ENCODE data around the gene INPP5E.

INPP5E gene

DNA sequence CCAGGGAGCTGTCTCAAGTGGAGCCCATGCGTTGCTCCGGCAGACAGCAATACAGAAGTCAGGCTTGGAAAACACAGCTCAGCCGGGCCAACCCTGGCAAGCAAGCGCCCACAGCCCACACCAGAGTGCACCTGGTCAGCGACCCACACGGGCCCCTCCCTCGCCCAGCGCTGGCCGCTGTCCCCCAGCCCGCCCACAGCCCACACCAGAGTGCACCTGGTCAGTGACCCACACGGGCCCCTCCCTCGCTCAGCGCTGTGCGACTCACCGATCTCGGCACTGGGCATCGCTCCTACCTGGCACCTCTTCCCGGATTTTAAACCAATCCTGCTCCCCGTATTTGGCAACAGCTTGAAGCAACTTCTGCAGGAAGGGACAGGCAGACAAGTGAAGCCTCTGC is 52.4 kb downstream of the INPP5E start:
- no peaks in the 10 kb centered on the region for H4K20me1 ChIP-seq (ENCODE audit: insufficient read depth, low read length)
- no peak overlapping the region for H3K4me3 ChIP-seq (ENCODE audit: low read depth, low read length, poor library complexity, severe bottlenecking)
- H3K9me3 ChIP-seq (ENCODE audit: low read length), result no peaks in the 10 kb centered on the region
- H3K36me3 ChIP-seq (ENCODE audit: insufficient read depth, low read length), result peaks cover 86% of the 10 kb centered on the region
- no peaks in the 10 kb centered on the region for H3F3A ChIP-seq (ENCODE audit: insufficient read depth, low read length)
- H3K27ac ChIP-seq (ENCODE audit: low read depth, low read length, poor library complexity, severe bottlenecking), result no peak overlapping the region
- no peaks in the 10 kb centered on the region for H3K4me1 ChIP-seq (ENCODE audit: insufficient read depth, low read length, severe bottlenecking)
- no peak overlapping the region for H3K4me2 ChIP-seq (ENCODE audit: low read length)
- TF ChIP-seq CTCF (IDR thresholded peaks at IDR 0.05; ENCODE audit: low read length) (no peak), EZH2 (IDR thresholded peaks at IDR 0.05; ENCODE audit: borderline replicate concordance, low read length) (no peak)
- H3K9ac ChIP-seq (ENCODE audit: low read length), result no peak overlapping the region
- H2AFZ ChIP-seq (ENCODE audit: low read length), result no peak overlapping the region
- no peaks in the 10 kb centered on the region for H3K79me2 ChIP-seq (ENCODE audit: insufficient read depth, low read length)
- H3K9me2 ChIP-seq (ENCODE audit: low read depth, low read length), result no peaks in the 10 kb centered on the region
- no peaks in the 10 kb centered on the region for H3K27me3 ChIP-seq (ENCODE audit: insufficient read depth, low read length)

- H3K4me1 ChIP-seq (ENCODE audit: insufficient read depth, low read length, severe bottlenecking), result no peaks in the 10 kb centered on the region
- no peak overlapping the region for H2AFZ ChIP-seq (ENCODE audit: low read length)
- H4K20me1 ChIP-seq (ENCODE audit: insufficient read depth, low read length), result no peaks in the 10 kb centered on the region
- H3K9ac ChIP-seq (ENCODE audit: low read length), result no peak overlapping the region
- no peaks in the 10 kb centered on the region for H3F3A ChIP-seq (ENCODE audit: insufficient read depth, low read length)
- H3K36me3 ChIP-seq (ENCODE audit: insufficient read depth, low read length), result peaks cover 86% of the 10 kb centered on the region
- no peaks in the 10 kb centered on the region for H3K9me2 ChIP-seq (ENCODE audit: low read depth, low read length)
- H3K27me3 ChIP-seq (ENCODE audit: insufficient read depth, low read length), result no peaks in the 10 kb centered on the region
- no peak for TF ChIP-seq EZH2 (IDR thresholded peaks at IDR 0.05; ENCODE audit: borderline replicate concordance, low read length)
- no peak for TF ChIP-seq CTCF (IDR thresholded peaks at IDR 0.05; ENCODE audit: low read length)
- no peak overlapping the region for H3K27ac ChIP-seq (ENCODE audit: low read depth, low read length, poor library complexity, severe bottlenecking)
- no peak overlapping the region for H3K4me3 ChIP-seq (ENCODE audit: low read depth, low read length, poor library complexity, severe bottlenecking)
- H3K9me3 ChIP-seq (ENCODE audit: low read length), result no peaks in the 10 kb centered on the region
- no peak overlapping the region for H3K4me2 ChIP-seq (ENCODE audit: low read length)
- no peaks in the 10 kb centered on the region for H3K79me2 ChIP-seq (ENCODE audit: insufficient read depth, low read length)
Observed at GRCh38 chr9:136386018-136386417, 53.6 kb downstream of the INPP5E start.

GRCh38 chr9:136385015-136385414 is 54.6 kb downstream of the INPP5E start:
- no peak overlapping the region for H2AFZ ChIP-seq (ENCODE audit: low read length)
- H3K27ac ChIP-seq (ENCODE audit: low read depth, low read length, poor library complexity, severe bottlenecking), result no peak overlapping the region
- H3K4me3 ChIP-seq (ENCODE audit: low read depth, low read length, poor library complexity, severe bottlenecking), result no peak overlapping the region
- no peaks in the 10 kb centered on the region for H3K79me2 ChIP-seq (ENCODE audit: insufficient read depth, low read length)
- no peaks in the 10 kb centered on the region for H3F3A ChIP-seq (ENCODE audit: insufficient read depth, low read length)
- no peaks in the 10 kb centered on the region for H3K9me2 ChIP-seq (ENCODE audit: low read depth, low read length)
- no peaks in the 10 kb centered on the region for H3K9me3 ChIP-seq (ENCODE audit: low read length)
- H3K4me1 ChIP-seq (ENCODE audit: insufficient read depth, low read length, severe bottlenecking), result no peaks in the 10 kb centered on the region
- H4K20me1 ChIP-seq (ENCODE audit: insufficient read depth, low read length), result no peaks in the 10 kb centered on the region
- H3K9ac ChIP-seq (ENCODE audit: low read length), result no peak overlapping the region
- H3K27me3 ChIP-seq (ENCODE audit: insufficient read depth, low read length), result no peaks in the 10 kb centered on the region
- peaks cover 84% of the 10 kb centered on the region for H3K36me3 ChIP-seq (ENCODE audit: insufficient read depth, low read length)
- H3K4me2 ChIP-seq (ENCODE audit: low read length), result no peak overlapping the region
- TF ChIP-seq EZH2 (IDR thresholded peaks at IDR 0.05; ENCODE audit: borderline replicate concordance, low read length), result no peak

DNA sequence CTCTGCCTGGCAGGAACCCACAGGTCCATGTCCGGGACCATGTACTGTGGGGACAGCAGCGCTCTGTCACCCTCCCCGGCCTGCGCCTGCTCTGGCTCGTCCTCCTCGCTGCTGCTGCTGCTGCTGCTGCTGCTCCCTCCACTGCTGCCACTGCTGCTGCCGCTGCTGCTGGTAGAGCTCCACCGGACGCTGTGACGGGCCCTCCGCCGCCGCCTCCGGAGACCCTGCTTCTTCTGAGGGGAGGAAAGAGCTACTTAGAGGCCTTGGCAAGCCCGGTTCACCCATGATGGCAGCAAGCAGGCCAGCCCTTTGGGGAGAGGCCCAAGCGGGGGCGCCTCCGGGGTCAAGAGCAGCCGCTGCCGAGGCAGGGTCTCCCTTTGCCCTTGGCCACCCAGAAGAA is 56.2 kb downstream of the INPP5E start:
- peaks cover 83% of the 10 kb centered on the region for H3K36me3 ChIP-seq (ENCODE audit: insufficient read depth, low read length)
- H3K9me3 ChIP-seq (ENCODE audit: low read length), result no peaks in the 10 kb centered on the region
- H3K9ac ChIP-seq (ENCODE audit: low read length), result no peak overlapping the region
- H4K20me1 ChIP-seq (ENCODE audit: insufficient read depth, low read length), result no peaks in the 10 kb centered on the region
- H3K27ac ChIP-seq (ENCODE audit: low read depth, low read length, poor library complexity, severe bottlenecking), result no peak overlapping the region
- no peaks in the 10 kb centered on the region for H3K4me1 ChIP-seq (ENCODE audit: insufficient read depth, low read length, severe bottlenecking)
- no peaks in the 10 kb centered on the region for H3F3A ChIP-seq (ENCODE audit: insufficient read depth, low read length)
- TF ChIP-seq CTCF (IDR thresholded peaks at IDR 0.05; ENCODE audit: low read length) (no peak), EZH2 (IDR thresholded peaks at IDR 0.05; ENCODE audit: borderline replicate concordance, low read length) (no peak)
- H3K79me2 ChIP-seq (ENCODE audit: insufficient read depth, low read length), result no peaks in the 10 kb centered on the region
- H3K4me2 ChIP-seq (ENCODE audit: low read length), result no peak overlapping the region
- H2AFZ ChIP-seq (ENCODE audit: low read length), result no peak overlapping the region
- no peak overlapping the region for H3K4me3 ChIP-seq (ENCODE audit: low read depth, low read length, poor library complexity, severe bottlenecking)
- H3K9me2 ChIP-seq (ENCODE audit: low read depth, low read length), result no peaks in the 10 kb centered on the region
- no peaks in the 10 kb centered on the region for H3K27me3 ChIP-seq (ENCODE audit: insufficient read depth, low read length)
